Right cardiac atrium (tissue), 5 donors: Measurements from ENCODE around the gene RELCH. TPM values are rescaled to one million over a fixed set of nuclear protein-coding genes. Genes with fewer than 3 reads are reported as not detected.
"Not testable (repeated sequence)": the region's sequence is repeated elsewhere in the genome, so short reads cannot be mapped to it uniquely, and the experiment has no call there.

Experiments
- ATAC-seq, 2 donors: fragments of 200-7000 bp; cut with Tn5 transposase; one replicate each; pipeline versions ENCODE4 v1.8.0 to v1.9.1; 2020; ENCODE audit warnings: moderate library complexity in 2 of 2, mild to moderate bottlenecking in 1 of 2
- DNase-seq, 3 donors: peaks; one replicate each; pipeline ENCODE4 v3.0.0-alpha.2; 2020
- H3K27ac ChIP-seq: one replicate; pipeline ENCODE4 v1.5.1; 2013; ENCODE audit warnings: mild to moderate bottlenecking, low read length, control low read depth, moderate library complexity
- H3K27me3 ChIP-seq: one replicate; pipeline ENCODE4 v1.6.1; 2013; ENCODE audit not compliant: control insufficient read depth, insufficient read depth
- H3K4me1 ChIP-seq: one replicate; pipeline ENCODE4 v1.6.1; 2013; ENCODE audit warnings: low read length; ENCODE audit not compliant: control insufficient read depth, insufficient read depth
- H3K4me3 ChIP-seq: one replicate; pipeline ENCODE4 v1.5.1; 2013; ENCODE audit warnings: low read length, control low read depth
- H3K9me3 ChIP-seq: one replicate; pipeline ENCODE4 v1.6.1; 2013; ENCODE audit warnings: low read length; ENCODE audit not compliant: control insufficient read depth
- WGBS: extraction: QIAGEN DNeasy Blood & Tissue Kit; methylation state at CpG from one replicate; pipeline ENCODE4 v1.1.7; 2013; 5-methylcytosine and 5-hydroxymethylcytosine counted together
- intact Hi-C, 4 donors: fragments of 100-400 bp; cut with DNase I; formaldehyde crosslinking; loops; one replicate each; pipeline versions ENCODE4 v1.11.0 to v1.14.0; 2022 to 2023
- polyA plus RNA-seq: library from polyadenylated mRNA; stranded (reverse); fragments of 200-250 nt; gene quantifications from one replicate; pipeline ENCODE4 v1.2.3, GENCODE V29; 2013
- total RNA-seq, 4 donors: library from RNA; stranded (reverse); fragmentation: NEBNext Ultra II Directional; extraction: Animal tissue kit (Norgen Biotek cat#: 25700); gene quantifications; one replicate each; pipeline ENCODE4 v1.2.1, GENCODE V29; 2021
- donor health status: healthy with polysubstance abuse.
- donor health status: DM: no; HTN: yes; CAD: no.
- donor health status: DM: no; HTN: no; CAD: no.
- donor health status: DM: no; HTN: yes; CAD: no; lungs with severe emphysema.
- donor health status: DM: yes; HTN: yes; CAD: no.

RELCH gene
- total and polyA plus RNA-seq, 5 donors, result 6.9 to 22.7 (median 16.8) TPM

- Histone ChIP-seq H3K27ac (no peak overlapping the region), H3K4me3 (no peak overlapping the region), H3K9me3 (no peaks in the 10 kb centered on the region), H3K27me3 (no peaks in the 10 kb centered on the region), H3K4me1 (no peaks in the 10 kb centered on the region)
- no peak for DNase-seq
- intact Hi-C loops, result no loop called here
- ATAC-seq, result no peak
- WGBS, result 71% methylated on average over 5 of the region's 5 CpGs
Observed at GRCh38 chr18:62164855-62165487, 22.1 kb upstream of the RELCH start.

- ATAC-seq (no peak), DNase-seq (no peak)
- intact Hi-C loops, result no loop called here
- Histone ChIP-seq H3K9me3 (no peaks in the 10 kb centered on the region), H3K4me1 (no peaks in the 10 kb centered on the region), H3K4me3 (no peak overlapping the region), H3K27me3 (no peaks in the 10 kb centered on the region), H3K27ac (no peak overlapping the region)
- WGBS, result 93% methylated on average over 3 of the region's 3 CpGs
Observed at GRCh38 chr18:62165583-62165982, 21.5 kb upstream of the RELCH start.

GRCh38 chr18:62166524-62166923, 20.5 kb upstream of the RELCH start:
- H3K4me1 ChIP-seq, H3K9me3 ChIP-seq, H3K4me3 ChIP-seq, DNase-seq, ATAC-seq, H3K27me3 ChIP-seq, intact Hi-C loops, H3K27ac ChIP-seq: not testable (repeated sequence)
- 91% methylated on average over 1 of the region's 1 CpG for WGBS

GRCh38 chr18:62170857-62171256, 16.2 kb upstream of the RELCH start:
- Histone ChIP-seq H3K4me1 (no peaks in the 10 kb centered on the region), H3K27me3 (no peaks in the 10 kb centered on the region), H3K9me3 (no peaks in the 10 kb centered on the region), H3K4me3 (no peak overlapping the region), H3K27ac (no peak overlapping the region)
- WGBS, result 70% methylated on average over 1 of the region's 1 CpG
- DNase-seq (no peak), ATAC-seq (no peak)
- intact Hi-C loops, result no loop called here

- intact Hi-C loops, result no loop called here
- H3K27ac ChIP-seq, result no peak overlapping the region
- no peaks in the 10 kb centered on the region for H3K4me1 ChIP-seq
Observed at GRCh38 chr18:62172298-62172697, 14.8 kb upstream of the RELCH start.

GRCh38 chr18:62175521-62175920, 11.5 kb upstream of the RELCH start:
- intact Hi-C loops, result loop anchor here in 1 of 4 donors (5.0 kb wide), 1 partner anchor 77 kb away; no protein-coding TSS in a partner anchor
- ATAC-seq, result no peak

More at GRCh38 chr18:62172298-62172697, 14.8 kb upstream of the RELCH start:
- no peak overlapping the region for H3K4me3 ChIP-seq
- no peaks in the 10 kb centered on the region for H3K9me3 ChIP-seq
- no peak for ATAC-seq
- no peaks in the 10 kb centered on the region for H3K27me3 ChIP-seq
- no peak for DNase-seq

GRCh38 chr18:62177271-62177670, 9.8 kb upstream of the RELCH start:
- Histone ChIP-seq H3K27me3 (no peaks in the 10 kb centered on the region), H3K9me3 (no peaks in the 10 kb centered on the region), H3K4me3 (no peak overlapping the region), H3K4me1 (peaks cover 2% of the 10 kb centered on the region), H3K27ac (no peak overlapping the region)
- 70% methylated on average over 3 of the region's 3 CpGs for WGBS
- intact Hi-C loops, result loop anchor here in 1 of 4 donors (5.0 kb wide), 1 partner anchor 75 kb away; no protein-coding TSS in a partner anchor
- ATAC-seq (no peak), DNase-seq (no peak)

More at GRCh38 chr18:62175521-62175920, 11.5 kb upstream of the RELCH start:
- no peak overlapping the region for H3K27ac ChIP-seq
- no peak overlapping the region for H3K4me3 ChIP-seq
- peaks cover 2% of the 10 kb centered on the region for H3K4me1 ChIP-seq
- 93% methylated on average over 3 of the region's 3 CpGs for WGBS
- H3K9me3 ChIP-seq, result no peaks in the 10 kb centered on the region
- no peak for DNase-seq
- H3K27me3 ChIP-seq, result no peaks in the 10 kb centered on the region

- ATAC-seq (no peak), DNase-seq (no peak)
- Histone ChIP-seq H3K4me1 (peaks cover 2% of the 10 kb centered on the region), H3K27ac (no peak overlapping the region), H3K4me3 (no peak overlapping the region), H3K9me3 (no peaks in the 10 kb centered on the region), H3K27me3 (no peaks in the 10 kb centered on the region)
- intact Hi-C loops, result loop anchor here in 1 of 4 donors (5.0 kb wide), 1 partner anchor 73 kb away; no protein-coding TSS in a partner anchor
- 98% methylated on average over 4 of the region's 4 CpGs for WGBS
Observed at GRCh38 chr18:62179213-62179612, 7.8 kb upstream of the RELCH start.

- peaks cover 2% of the 10 kb centered on the region for H3K4me1 ChIP-seq
- no peaks in the 10 kb centered on the region for H3K9me3 ChIP-seq
- ATAC-seq, result no peak
- intact Hi-C loops, result loop anchor here in 3 of 4 donors (10.0 kb wide), 2 partner anchors 63 to 403 kb away; no protein-coding TSS in a partner anchor
- H3K27ac ChIP-seq, result no peak overlapping the region
- no peak for DNase-seq
- H3K4me3 ChIP-seq, result no peak overlapping the region
- WGBS, result 80% methylated on average over 3 of the region's 3 CpGs
- H3K27me3 ChIP-seq, result no peaks in the 10 kb centered on the region
Observed at GRCh38 chr18:62182220-62182619, 4.8 kb upstream of the RELCH start.

- 5% methylated on average over 2 of the region's 2 CpGs for WGBS
- H3K4me1 ChIP-seq, result no peaks in the 10 kb centered on the region
- H3K9me3 ChIP-seq, result no peaks in the 10 kb centered on the region
- no peak overlapping the region for H3K27ac ChIP-seq
- DNase-seq, result no peak
- ATAC-seq, result no peak
- no peaks in the 10 kb centered on the region for H3K27me3 ChIP-seq
- intact Hi-C loops, result loop anchor here in 3 of 4 donors (10.0 kb wide), 2 partner anchors 61 to 401 kb away; no protein-coding TSS in a partner anchor
- no peak overlapping the region for H3K4me3 ChIP-seq
Observed at GRCh38 chr18:62183578-62184195, 3.4 kb upstream of the RELCH start.

GRCh38 chr18:62186499-62186773, 619 bp upstream of the RELCH start:
- DNase-seq (no peak), ATAC-seq (peak; percentile 7 to 34)
- Histone ChIP-seq H3K9me3 (no peaks in the 10 kb centered on the region), H3K4me3 (peak overlapping the region; percentile 65), H3K27ac (peak overlapping the region; percentile 88), H3K27me3 (no peaks in the 10 kb centered on the region), H3K4me1 (no peaks in the 10 kb centered on the region)
- under 1% methylated on average over 12 of the region's 12 CpGs for WGBS
- intact Hi-C loops, result loop anchor here in 3 of 4 donors (5.0 to 10.0 kb wide), 3 partner anchors 58 to 398 kb away; no protein-coding TSS in a partner anchor
